Calu3 (cell line): Measurements from ENCODE around the gene CDH13. TPM values are rescaled to one million over a fixed set of nuclear protein-coding genes. Genes with fewer than 3 reads are reported as not detected.

ENCODE experiments used
- BruUV-seq: library from RNA; stranded (reverse); fragments of 400-500 nt; replicated peaks from 2 replicates; lab custom pipeline; 2021; lab: Mats Ljungman, UMichigan
- CTCF ChIA-PET: fragments of 300-600 bp; sonication (Branson Sonifier 250); formaldehyde crosslinking; loops from one replicate; lab custom pipeline; 2022; ENCODE audit warnings: antibody characterized with exemption; lab: Charles Lee
- DNase-seq: peaks from one replicate; pipeline ENCODE4 v3.0.0; 2022
- H3K27ac Mint-ChIP-seq: one replicate; pipeline ENCODE4 v1.8.0; 2022; ENCODE audit warnings: mixed read lengths; ENCODE audit not compliant: unreplicated experiment
- H3K27me3 Mint-ChIP-seq: one replicate; pipeline ENCODE4 v1.8.0; 2022; ENCODE audit warnings: mixed read lengths; ENCODE audit not compliant: unreplicated experiment
- H3K36me3 Mint-ChIP-seq: one replicate; pipeline ENCODE4 v1.8.0; 2022; ENCODE audit warnings: mild to moderate bottlenecking, moderate library complexity, mixed read lengths; ENCODE audit not compliant: insufficient read depth, unreplicated experiment
- H3K4me1 Mint-ChIP-seq: one replicate; pipeline ENCODE4 v1.8.0; 2022; ENCODE audit warnings: mild to moderate bottlenecking, low read depth, mixed read lengths; ENCODE audit not compliant: unreplicated experiment
- H3K4me3 Mint-ChIP-seq: one replicate; pipeline ENCODE4 v1.8.0; 2022; ENCODE audit warnings: mild to moderate bottlenecking, low read depth, moderate library complexity, mixed read lengths; ENCODE audit not compliant: unreplicated experiment
- H3K9me3 Mint-ChIP-seq: one replicate; pipeline ENCODE4 v1.8.0; 2022; ENCODE audit warnings: low read depth, mixed read lengths; ENCODE audit not compliant: unreplicated experiment
- intact Hi-C: fragments of 100-400 bp; cut with micrococcal nuclease; formaldehyde crosslinking; loops from one replicate; pipeline ENCODE4 v1.10.0; 2022; ENCODE audit not compliant: unreplicated experiment
- total RNA-seq: library from RNA; stranded (reverse); gene quantifications from 2 replicates; pipeline ENCODE4 v1.2.3, GENCODE V29; 2022
- TF ChIP-seq, protein P1 (sequence below): fragments of 200-600 bp; IDR thresholded peaks from one replicate; pipeline ENCODE4 v1.8.0; 2022; ENCODE audit warnings: antibody characterized with exemption; ENCODE audit not compliant: unreplicated experiment

CDH13 gene
- total RNA-seq, 1 experiment from 2014 or later, result not detected

DNA sequence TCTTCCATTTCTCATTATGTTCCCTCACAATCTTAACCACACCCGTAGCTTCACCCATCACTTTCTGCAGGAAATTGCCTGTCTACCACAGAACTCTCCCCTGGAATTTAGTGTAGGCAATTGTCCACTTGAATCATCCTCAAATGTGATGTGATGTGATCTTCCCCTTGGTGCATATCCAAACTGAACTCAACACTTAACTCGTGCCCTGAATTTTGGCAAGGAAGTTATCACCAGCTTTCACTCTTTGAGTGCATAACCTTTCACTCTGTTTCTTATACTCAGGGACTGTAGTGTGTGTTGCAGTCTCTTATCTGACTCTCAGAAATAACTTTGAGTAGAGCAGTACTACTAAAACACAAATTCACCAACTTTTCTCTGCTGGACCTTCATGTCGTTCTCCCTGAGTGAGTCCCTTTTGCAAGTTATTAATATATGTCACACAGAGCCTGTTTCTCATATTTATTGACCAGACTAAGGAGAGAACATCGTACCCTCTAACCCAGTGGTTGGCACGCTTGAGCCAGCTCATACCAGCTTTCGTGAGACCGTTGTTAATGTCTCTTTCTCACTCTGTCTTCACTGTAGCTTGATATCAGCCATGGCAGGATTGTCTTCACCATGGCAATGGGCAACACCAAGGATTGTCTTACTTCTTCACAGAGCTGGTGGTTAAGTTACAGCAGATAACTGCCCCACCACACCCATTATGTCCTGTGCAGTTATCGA lies 622.1 kb downstream of the CDH13 start:
- BruUV-seq, result no TSS peak
- TF ChIP-seq, protein P1, sequence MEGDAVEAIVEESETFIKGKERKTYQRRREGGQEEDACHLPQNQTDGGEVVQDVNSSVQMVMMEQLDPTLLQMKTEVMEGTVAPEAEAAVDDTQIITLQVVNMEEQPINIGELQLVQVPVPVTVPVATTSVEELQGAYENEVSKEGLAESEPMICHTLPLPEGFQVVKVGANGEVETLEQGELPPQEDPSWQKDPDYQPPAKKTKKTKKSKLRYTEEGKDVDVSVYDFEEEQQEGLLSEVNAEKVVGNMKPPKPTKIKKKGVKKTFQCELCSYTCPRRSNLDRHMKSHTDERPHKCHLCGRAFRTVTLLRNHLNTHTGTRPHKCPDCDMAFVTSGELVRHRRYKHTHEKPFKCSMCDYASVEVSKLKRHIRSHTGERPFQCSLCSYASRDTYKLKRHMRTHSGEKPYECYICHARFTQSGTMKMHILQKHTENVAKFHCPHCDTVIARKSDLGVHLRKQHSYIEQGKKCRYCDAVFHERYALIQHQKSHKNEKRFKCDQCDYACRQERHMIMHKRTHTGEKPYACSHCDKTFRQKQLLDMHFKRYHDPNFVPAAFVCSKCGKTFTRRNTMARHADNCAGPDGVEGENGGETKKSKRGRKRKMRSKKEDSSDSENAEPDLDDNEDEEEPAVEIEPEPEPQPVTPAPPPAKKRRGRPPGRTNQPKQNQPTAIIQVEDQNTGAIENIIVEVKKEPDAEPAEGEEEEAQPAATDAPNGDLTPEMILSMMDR, result no peak
- no peaks in the 10 kb centered on the region for H3K27me3 Mint-ChIP-seq
- CTCF ChIA-PET, result no interaction called here
- H3K27ac Mint-ChIP-seq, result no peak overlapping the region
- no peaks in the 10 kb centered on the region for H3K36me3 Mint-ChIP-seq
- H3K4me1 Mint-ChIP-seq, result no peaks in the 10 kb centered on the region
- peaks cover 23% of the 10 kb centered on the region for H3K9me3 Mint-ChIP-seq
- no peak overlapping the region for H3K4me3 Mint-ChIP-seq
- intact Hi-C loops, result no loop called here
- DNase-seq, result no peak

GRCh38 chr16:83253521-83253920 lies 626.8 kb downstream of the CDH13 start:
- Mint-ChIP-seq H3K36me3 (no peaks in the 10 kb centered on the region), H3K9me3 (peaks cover 27% of the 10 kb centered on the region), H3K27me3 (no peaks in the 10 kb centered on the region), H3K4me1 (no peaks in the 10 kb centered on the region), H3K4me3 (no peak overlapping the region), H3K27ac (no peak overlapping the region)
- intact Hi-C loops, result no loop called here
- TF ChIP-seq, protein P1, result no peak
- CTCF ChIA-PET, result no interaction called here
- no TSS peak for BruUV-seq
- no peak for DNase-seq

DNA sequence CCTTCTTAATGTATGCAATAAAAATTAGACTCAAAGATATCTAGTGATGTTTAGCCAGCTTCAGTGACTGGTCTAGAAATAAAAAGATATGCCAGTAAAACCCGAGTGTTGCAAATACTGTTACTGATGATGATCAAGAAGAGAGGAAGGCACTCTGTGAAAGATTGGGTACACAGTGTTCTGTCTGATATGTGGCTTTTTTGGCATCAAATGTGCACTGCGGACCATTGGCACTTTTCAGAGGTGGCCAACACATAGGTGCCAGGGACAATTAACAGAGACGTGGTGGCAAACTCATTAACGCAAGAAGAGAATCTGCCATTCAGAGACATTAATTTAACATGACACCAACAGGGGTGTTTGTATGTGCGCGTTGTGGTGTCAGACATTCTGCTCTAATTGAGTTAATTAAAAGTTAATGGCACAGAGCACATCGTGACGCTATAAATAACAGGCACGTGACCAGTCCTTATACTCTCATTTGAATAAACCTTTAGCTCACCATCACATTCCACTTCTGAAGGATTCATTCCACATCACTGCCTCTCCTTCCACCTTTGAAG lies 631.7 kb downstream of the CDH13 start:
- H3K27me3 Mint-ChIP-seq, result no peaks in the 10 kb centered on the region
- H3K4me3 Mint-ChIP-seq, result no peak overlapping the region
- H3K9me3 Mint-ChIP-seq, result peaks cover 20% of the 10 kb centered on the region
- no peaks in the 10 kb centered on the region for H3K36me3 Mint-ChIP-seq
- no peaks in the 10 kb centered on the region for H3K4me1 Mint-ChIP-seq
- BruUV-seq, result no TSS peak
- intact Hi-C loops, result no loop called here
- TF ChIP-seq, protein P1, result no peak
- CTCF ChIA-PET, result no interaction called here
- no peak for DNase-seq
- no peak overlapping the region for H3K27ac Mint-ChIP-seq

- Mint-ChIP-seq H3K4me1 (no peaks in the 10 kb centered on the region), H3K4me3 (no peak overlapping the region), H3K36me3 (no peaks in the 10 kb centered on the region), H3K27ac (no peak overlapping the region), H3K27me3 (no peaks in the 10 kb centered on the region), H3K9me3 (peaks cover 11% of the 10 kb centered on the region)
- CTCF ChIA-PET, result no interaction called here
- no TSS peak for BruUV-seq
- TF ChIP-seq, protein P1, result no peak
- no peak for DNase-seq
- intact Hi-C loops, result no loop called here
Observed at GRCh38 chr16:83266848-83267553, 640.2 kb downstream of the CDH13 start.
